ENCODE data around the gene CYSRT1. TPM values are rescaled to one million over a fixed set of nuclear protein-coding genes. Genes with fewer than 3 reads are reported as not detected.

Gene CYSRT1
- total RNA-seq, 1 experiment from 2014 or later, result 1.0 TPM

GRCh38 chr9:137192448-137192780 lies 32.6 kb upstream of the CYSRT1 start:
- peaks cover 16 to 21% of the 10 kb centered on the region in 2 experiments for H3K4me1 Mint-ChIP-seq
- Histone ChIP-seq H3K23me2 (ENCODE audit: insufficient read length, low read depth, low read length, poor library complexity, severe bottlenecking) (peaks cover 13% of the 10 kb centered on the region), H4K20me1 (ENCODE audit: control insufficient read depth, insufficient read depth, insufficient read length) (no peaks in the 10 kb centered on the region)

More at GRCh38 chr9:137192448-137192780, 32.6 kb upstream of the CYSRT1 start:
- no CpG with 5 or more reads among the region's 10 CpGs for WGBS (ENCODE audit: extremely low coverage, insufficient read length, low lambda C conversion rate)
- Histone ChIP-seq H2BK15ac (ENCODE audit: low read depth, low read length) (no peak overlapping the region), H2AFZ (ENCODE audit: low read length) (no peak overlapping the region), H3K14ac (ENCODE audit: insufficient read depth, low read length) (no peak overlapping the region; the same call in 1 of the 2 replicates), H3K56ac (ENCODE audit: insufficient read length, low read depth, low read length) (no peak overlapping the region), H4K5ac (ENCODE audit: insufficient read length, low read depth, low read length) (no peak overlapping the region), H3K9me3 (ENCODE audit: control insufficient read depth, low read depth, low read length) (no peaks in the 10 kb centered on the region), H2BK120ac (ENCODE audit: low read depth, low read length, poor library complexity, severe bottlenecking) (no peak overlapping the region), H3K27me3 (ENCODE audit: insufficient read depth, low read length) (no peaks in the 10 kb centered on the region), H3K18ac (ENCODE audit: insufficient read length, low read depth, low read length) (no peak overlapping the region), H3K4me2 (ENCODE audit: insufficient read depth, insufficient read length, low read length) (no peak overlapping the region), H2AK5ac (ENCODE audit: insufficient read length, low read length) (no peak overlapping the region), H3T11ph (ENCODE audit: low read length) (no peak overlapping the region), H3K23ac (ENCODE audit: insufficient read length, low read depth, low read length) (no peak overlapping the region), H3K4ac (ENCODE audit: low read depth, low read length) (no peak overlapping the region), H2BK12ac (ENCODE audit: insufficient read length, low read depth, low read length) (no peak overlapping the region), H2BK5ac (ENCODE audit: insufficient read length, low read length) (no peak overlapping the region), H3K79me1 (ENCODE audit: insufficient read depth, low read depth, low read length, poor library complexity, severe bottlenecking) (peaks cover 5% of the 10 kb centered on the region), H3K4me1 (ENCODE audit: insufficient read depth, low read length) (peaks cover 5% of the 10 kb centered on the region; the same call in 1 of the 2 replicates), H3K9ac (ENCODE audit: extremely low read depth, insufficient read length, low read length) (no peak overlapping the region), H3K27ac (ENCODE audit: insufficient read length, low read depth, low read length) (no peak overlapping the region), H2BK20ac (ENCODE audit: low read depth, low read length, poor library complexity, severe bottlenecking) (no peak overlapping the region), H3K79me2 (ENCODE audit: insufficient read depth, low read length) (peaks cover 5% of the 10 kb centered on the region; the same call in 1 of the 2 replicates), H4K8ac (replicated peaks; ENCODE audit: insufficient read length, low read depth, low read length) (no peak overlapping the region), H4K91ac (ENCODE audit: insufficient read length, low read depth, low read length) (no peak overlapping the region)
- no peak for DNase-seq
- TF ChIP-seq CTCF (conservative IDR thresholded peaks at IDR 0.05), result no peak
- Mint-ChIP-seq H3K27ac (no peak overlapping the region), H3K4me3 (no peak overlapping the region; a peak in 1 of 5 replicates), H3K9me3 (no peaks in the 10 kb centered on the region), H3K36me3 (ENCODE audit: insufficient read depth in 1 of 3, low read depth in 3 of 3) (peaks cover 7 to 18% (median 14%) of the 10 kb centered on the region in 3 experiments; a peak in 5 of 7 replicates), H3K27me3 (ENCODE audit: low read depth) (no peaks in the 10 kb centered on the region)

Measured in H9 (cell line).